ENCODE results near the gene CTNNBL1. TPM values are rescaled to one million over a fixed set of nuclear protein-coding genes. Genes with fewer than 3 reads are reported as not detected.

CTNNBL1 gene
- total RNA-seq, 1 experiment from 2014 or later: 71.2 TPM

DNA sequence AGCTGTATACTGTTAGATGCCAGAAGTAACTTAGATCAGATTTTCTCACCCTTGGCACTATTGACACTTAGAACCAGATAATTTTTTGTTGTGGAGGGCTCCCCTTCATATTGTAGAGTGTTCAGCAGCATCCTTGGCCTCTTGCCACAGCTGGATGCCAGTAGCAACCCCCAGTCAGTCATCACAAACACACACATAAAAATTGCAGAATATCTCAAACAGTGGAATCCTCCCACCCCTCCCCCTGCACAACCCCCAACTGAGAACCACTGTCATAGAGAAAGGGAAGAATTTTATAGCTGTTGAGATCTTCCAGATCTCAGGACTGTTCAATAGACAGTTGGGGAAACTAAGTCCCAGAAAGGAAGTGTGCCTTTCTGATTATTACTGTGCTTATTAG is 127.9 kb downstream of the CTNNBL1 start:
- Histone ChIP-seq H3K4me1 (ENCODE audit: control insufficient read depth, insufficient read depth, low read length) (no peaks in the 10 kb centered on the region), H3K4me3 (ENCODE audit: low read depth in 2 of 2, low read length in 2 of 2) (no peak overlapping the region), H3K9me3 (ENCODE audit: control insufficient read depth, insufficient read depth, low read depth, low read length) (no peaks in the 10 kb centered on the region), H3K27ac (ENCODE audit: low read length) (no peak overlapping the region), H3K36me3 (ENCODE audit: control insufficient read depth, insufficient read depth, low read length) (no peaks in the 10 kb centered on the region), H3K27me3 (ENCODE audit: control insufficient read depth, insufficient read depth, low read length) (no peaks in the 10 kb centered on the region)
- no TSS peak for BruUV-seq (replicated peaks)
- in situ Hi-C loops (cut with HindIII; ENCODE audit: low pct_unique_long_range_greater_than_20kb, low sequenced_read_pairs) (no loop called here), intact Hi-C loops (cut with micrococcal nuclease; ENCODE audit: unreplicated experiment) (no loop called here)
- no peak for DNase-seq (ENCODE audit: low read depth, low spot score)
- TF ChIP-seq, protein P1, sequence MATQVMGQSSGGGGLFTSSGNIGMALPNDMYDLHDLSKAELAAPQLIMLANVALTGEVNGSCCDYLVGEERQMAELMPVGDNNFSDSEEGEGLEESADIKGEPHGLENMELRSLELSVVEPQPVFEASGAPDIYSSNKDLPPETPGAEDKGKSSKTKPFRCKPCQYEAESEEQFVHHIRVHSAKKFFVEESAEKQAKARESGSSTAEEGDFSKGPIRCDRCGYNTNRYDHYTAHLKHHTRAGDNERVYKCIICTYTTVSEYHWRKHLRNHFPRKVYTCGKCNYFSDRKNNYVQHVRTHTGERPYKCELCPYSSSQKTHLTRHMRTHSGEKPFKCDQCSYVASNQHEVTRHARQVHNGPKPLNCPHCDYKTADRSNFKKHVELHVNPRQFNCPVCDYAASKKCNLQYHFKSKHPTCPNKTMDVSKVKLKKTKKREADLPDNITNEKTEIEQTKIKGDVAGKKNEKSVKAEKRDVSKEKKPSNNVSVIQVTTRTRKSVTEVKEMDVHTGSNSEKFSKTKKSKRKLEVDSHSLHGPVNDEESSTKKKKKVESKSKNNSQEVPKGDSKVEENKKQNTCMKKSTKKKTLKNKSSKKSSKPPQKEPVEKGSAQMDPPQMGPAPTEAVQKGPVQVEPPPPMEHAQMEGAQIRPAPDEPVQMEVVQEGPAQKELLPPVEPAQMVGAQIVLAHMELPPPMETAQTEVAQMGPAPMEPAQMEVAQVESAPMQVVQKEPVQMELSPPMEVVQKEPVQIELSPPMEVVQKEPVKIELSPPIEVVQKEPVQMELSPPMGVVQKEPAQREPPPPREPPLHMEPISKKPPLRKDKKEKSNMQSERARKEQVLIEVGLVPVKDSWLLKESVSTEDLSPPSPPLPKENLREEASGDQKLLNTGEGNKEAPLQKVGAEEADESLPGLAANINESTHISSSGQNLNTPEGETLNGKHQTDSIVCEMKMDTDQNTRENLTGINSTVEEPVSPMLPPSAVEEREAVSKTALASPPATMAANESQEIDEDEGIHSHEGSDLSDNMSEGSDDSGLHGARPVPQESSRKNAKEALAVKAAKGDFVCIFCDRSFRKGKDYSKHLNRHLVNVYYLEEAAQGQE (IDR thresholded peaks at IDR 0.05; ENCODE audit: insufficient read depth in 1 of 2, low read depth in 2 of 2, low read length in 1 of 2): no peak
- TF ChIP-seq TCF7L2 (IDR thresholded peaks at IDR 0.05; ENCODE audit: low read depth, low read length) (no peak), SIN3A (IDR thresholded peaks at IDR 0.05; ENCODE audit: borderline replicate concordance, insufficient read depth, low read depth, low read length) (no peak), POLR2AphosphoS5 (IDR thresholded peaks at IDR 0.05; ENCODE audit: low read depth, low read length) (no peak)
- TF ChIP-seq, protein P2, sequence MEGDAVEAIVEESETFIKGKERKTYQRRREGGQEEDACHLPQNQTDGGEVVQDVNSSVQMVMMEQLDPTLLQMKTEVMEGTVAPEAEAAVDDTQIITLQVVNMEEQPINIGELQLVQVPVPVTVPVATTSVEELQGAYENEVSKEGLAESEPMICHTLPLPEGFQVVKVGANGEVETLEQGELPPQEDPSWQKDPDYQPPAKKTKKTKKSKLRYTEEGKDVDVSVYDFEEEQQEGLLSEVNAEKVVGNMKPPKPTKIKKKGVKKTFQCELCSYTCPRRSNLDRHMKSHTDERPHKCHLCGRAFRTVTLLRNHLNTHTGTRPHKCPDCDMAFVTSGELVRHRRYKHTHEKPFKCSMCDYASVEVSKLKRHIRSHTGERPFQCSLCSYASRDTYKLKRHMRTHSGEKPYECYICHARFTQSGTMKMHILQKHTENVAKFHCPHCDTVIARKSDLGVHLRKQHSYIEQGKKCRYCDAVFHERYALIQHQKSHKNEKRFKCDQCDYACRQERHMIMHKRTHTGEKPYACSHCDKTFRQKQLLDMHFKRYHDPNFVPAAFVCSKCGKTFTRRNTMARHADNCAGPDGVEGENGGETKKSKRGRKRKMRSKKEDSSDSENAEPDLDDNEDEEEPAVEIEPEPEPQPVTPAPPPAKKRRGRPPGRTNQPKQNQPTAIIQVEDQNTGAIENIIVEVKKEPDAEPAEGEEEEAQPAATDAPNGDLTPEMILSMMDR (IDR thresholded peaks at IDR 0.05): no peak
- ChIA-PET CTCF (interaction anchor here (0.6 kb wide), 1 partner anchor 171 kb away, joined by 7 read pairs; no protein-coding TSS in a partner anchor), POLR2A (no interaction called here)
- no peak for ATAC-seq

DNA sequence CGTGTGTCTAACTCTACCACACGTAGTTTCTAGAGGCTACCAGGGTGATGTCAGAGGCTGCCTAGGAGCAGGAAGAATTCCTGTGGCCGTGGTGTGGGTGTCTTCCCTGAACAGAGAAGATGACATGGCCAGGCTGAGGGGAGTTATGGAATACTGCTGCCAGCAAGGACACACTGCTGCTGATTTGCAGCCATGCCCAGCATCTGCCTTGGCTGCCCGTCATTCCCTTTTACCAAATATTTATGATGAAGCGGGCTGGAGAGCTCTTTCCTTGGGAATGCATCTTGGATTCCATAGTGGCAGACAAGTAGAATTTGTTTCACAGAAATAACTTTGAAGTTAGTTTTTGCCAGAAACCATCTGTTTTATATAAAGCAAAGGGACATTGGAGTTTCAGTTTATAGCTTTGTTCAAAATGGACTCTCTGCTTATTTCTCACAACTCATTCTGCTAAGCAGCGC is 128.3 kb downstream of the CTNNBL1 start:
- ChIA-PET CTCF (no interaction called here), POLR2A (no interaction called here)
- no peaks in the 10 kb centered on the region for H3K9me3 ChIP-seq (ENCODE audit: control insufficient read depth, insufficient read depth, low read depth, low read length)
- no peak overlapping the region for H3K4me3 ChIP-seq (ENCODE audit: low read depth in 2 of 2, low read length in 2 of 2)
- in situ Hi-C loops (cut with HindIII; ENCODE audit: low pct_unique_long_range_greater_than_20kb, low sequenced_read_pairs): no loop called here
- no peaks in the 10 kb centered on the region for H3K36me3 ChIP-seq (ENCODE audit: control insufficient read depth, insufficient read depth, low read length)
- DNase-seq (ENCODE audit: low read depth, low spot score) (no peak), ATAC-seq (no peak)
- H3K27me3 ChIP-seq (ENCODE audit: control insufficient read depth, insufficient read depth, low read length): no peaks in the 10 kb centered on the region
- no TSS peak for BruUV-seq (replicated peaks)
- TF ChIP-seq, protein P2 (IDR thresholded peaks at IDR 0.05): no peak
- TF ChIP-seq TCF7L2 (IDR thresholded peaks at IDR 0.05; ENCODE audit: low read depth, low read length) (no peak), SIN3A (IDR thresholded peaks at IDR 0.05; ENCODE audit: borderline replicate concordance, insufficient read depth, low read depth, low read length) (no peak)
- TF ChIP-seq, protein P1 (IDR thresholded peaks at IDR 0.05; ENCODE audit: insufficient read depth in 1 of 2, low read depth in 2 of 2, low read length in 1 of 2): no peak
- no peaks in the 10 kb centered on the region for H3K4me1 ChIP-seq (ENCODE audit: control insufficient read depth, insufficient read depth, low read length)
- no peak overlapping the region for H3K27ac ChIP-seq (ENCODE audit: low read length)
- intact Hi-C loops (cut with micrococcal nuclease; ENCODE audit: unreplicated experiment): no loop called here

Measured in Panc1 (cell line).